HCT116 (cell line): ENCODE data around the gene CDH23.

Experiments
- CEBPB ChIP-seq: IDR thresholded peaks from 2 replicates; pipeline ENCODE4 v1.6.1; 2012; ENCODE audit warnings: low read depth
- ELF1 ChIP-seq: IDR thresholded peaks from 2 replicates; pipeline ENCODE4 v1.6.1; 2012; ENCODE audit warnings: low read depth, borderline replicate concordance
- POLR2A ChIP-seq: IDR thresholded peaks from 2 replicates; pipeline ENCODE4 v1.7.0; 2011; ENCODE audit warnings: borderline replicate concordance; ENCODE audit not compliant: insufficient read depth, insufficient read length; ENCODE audit errors: extremely low read depth
- POLR2AphosphoS5 ChIP-seq: IDR thresholded peaks from 2 replicates; pipeline ENCODE4 v1.6.1; 2011; ENCODE audit warnings: mild to moderate bottlenecking, low read depth, low read length, moderate library complexity
- TF ChIP-seq, protein P1 (sequence below), 3 experiments: fragments of 200-600 bp in 1 of 3; sonication (generic) in 1 of 3; IDR thresholded peaks in 2 of 3; conservative IDR thresholded peaks in 1 of 3; 2 replicates each; pipeline ENCODE4 v1.5.1; 2012 to 2017; ENCODE audit warnings: low read depth in 2 of 3, low read length in 2 of 3, antibody characterized with exemption in 1 of 3, borderline replicate concordance in 1 of 3, control low read depth in 1 of 3, mild to moderate bottlenecking in 1 of 3, mixed read lengths in 1 of 3, mixed run types in 1 of 3, moderate library complexity in 1 of 3; ENCODE audit not compliant: insufficient read depth in 1 of 3
- TF ChIP-seq, protein P2 (sequence below): IDR thresholded peaks from 2 replicates; pipeline ENCODE4 v1.6.1; 2012; ENCODE audit warnings: low read depth

DNA sequence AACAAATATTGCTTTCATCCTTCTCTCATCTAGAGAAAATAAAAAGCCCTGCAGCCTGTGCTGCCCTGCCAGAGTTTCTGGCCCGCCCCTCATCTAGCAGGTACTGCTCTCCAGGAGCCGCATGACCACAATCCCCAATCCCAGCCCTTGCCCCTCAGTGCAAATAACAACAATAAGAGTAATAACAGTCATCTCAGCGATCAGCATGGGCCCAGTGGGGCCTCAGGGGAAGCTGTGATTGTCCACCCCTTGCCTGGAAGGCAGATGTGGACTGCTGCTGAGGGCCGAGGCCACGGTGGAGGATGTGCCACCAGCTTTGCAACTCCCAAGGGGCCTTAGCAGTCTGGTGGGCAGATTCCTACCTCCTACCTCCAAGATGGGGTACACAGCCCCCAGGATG lies 106.1 kb downstream of the CDH23 start:
- TF ChIP-seq, protein P1, sequence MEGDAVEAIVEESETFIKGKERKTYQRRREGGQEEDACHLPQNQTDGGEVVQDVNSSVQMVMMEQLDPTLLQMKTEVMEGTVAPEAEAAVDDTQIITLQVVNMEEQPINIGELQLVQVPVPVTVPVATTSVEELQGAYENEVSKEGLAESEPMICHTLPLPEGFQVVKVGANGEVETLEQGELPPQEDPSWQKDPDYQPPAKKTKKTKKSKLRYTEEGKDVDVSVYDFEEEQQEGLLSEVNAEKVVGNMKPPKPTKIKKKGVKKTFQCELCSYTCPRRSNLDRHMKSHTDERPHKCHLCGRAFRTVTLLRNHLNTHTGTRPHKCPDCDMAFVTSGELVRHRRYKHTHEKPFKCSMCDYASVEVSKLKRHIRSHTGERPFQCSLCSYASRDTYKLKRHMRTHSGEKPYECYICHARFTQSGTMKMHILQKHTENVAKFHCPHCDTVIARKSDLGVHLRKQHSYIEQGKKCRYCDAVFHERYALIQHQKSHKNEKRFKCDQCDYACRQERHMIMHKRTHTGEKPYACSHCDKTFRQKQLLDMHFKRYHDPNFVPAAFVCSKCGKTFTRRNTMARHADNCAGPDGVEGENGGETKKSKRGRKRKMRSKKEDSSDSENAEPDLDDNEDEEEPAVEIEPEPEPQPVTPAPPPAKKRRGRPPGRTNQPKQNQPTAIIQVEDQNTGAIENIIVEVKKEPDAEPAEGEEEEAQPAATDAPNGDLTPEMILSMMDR (IDR thresholded peaks at IDR 0.05 in 2 of 3, conservative IDR thresholded peaks at IDR 0.05 in 1 of 3; ENCODE audit: borderline replicate concordance in 1 of 3, insufficient read depth in 1 of 3, low read depth in 2 of 3, low read length in 2 of 3): no peak
- no peak for TF ChIP-seq POLR2A
- TF ChIP-seq CEBPB: no peak
- TF ChIP-seq, protein P2, sequence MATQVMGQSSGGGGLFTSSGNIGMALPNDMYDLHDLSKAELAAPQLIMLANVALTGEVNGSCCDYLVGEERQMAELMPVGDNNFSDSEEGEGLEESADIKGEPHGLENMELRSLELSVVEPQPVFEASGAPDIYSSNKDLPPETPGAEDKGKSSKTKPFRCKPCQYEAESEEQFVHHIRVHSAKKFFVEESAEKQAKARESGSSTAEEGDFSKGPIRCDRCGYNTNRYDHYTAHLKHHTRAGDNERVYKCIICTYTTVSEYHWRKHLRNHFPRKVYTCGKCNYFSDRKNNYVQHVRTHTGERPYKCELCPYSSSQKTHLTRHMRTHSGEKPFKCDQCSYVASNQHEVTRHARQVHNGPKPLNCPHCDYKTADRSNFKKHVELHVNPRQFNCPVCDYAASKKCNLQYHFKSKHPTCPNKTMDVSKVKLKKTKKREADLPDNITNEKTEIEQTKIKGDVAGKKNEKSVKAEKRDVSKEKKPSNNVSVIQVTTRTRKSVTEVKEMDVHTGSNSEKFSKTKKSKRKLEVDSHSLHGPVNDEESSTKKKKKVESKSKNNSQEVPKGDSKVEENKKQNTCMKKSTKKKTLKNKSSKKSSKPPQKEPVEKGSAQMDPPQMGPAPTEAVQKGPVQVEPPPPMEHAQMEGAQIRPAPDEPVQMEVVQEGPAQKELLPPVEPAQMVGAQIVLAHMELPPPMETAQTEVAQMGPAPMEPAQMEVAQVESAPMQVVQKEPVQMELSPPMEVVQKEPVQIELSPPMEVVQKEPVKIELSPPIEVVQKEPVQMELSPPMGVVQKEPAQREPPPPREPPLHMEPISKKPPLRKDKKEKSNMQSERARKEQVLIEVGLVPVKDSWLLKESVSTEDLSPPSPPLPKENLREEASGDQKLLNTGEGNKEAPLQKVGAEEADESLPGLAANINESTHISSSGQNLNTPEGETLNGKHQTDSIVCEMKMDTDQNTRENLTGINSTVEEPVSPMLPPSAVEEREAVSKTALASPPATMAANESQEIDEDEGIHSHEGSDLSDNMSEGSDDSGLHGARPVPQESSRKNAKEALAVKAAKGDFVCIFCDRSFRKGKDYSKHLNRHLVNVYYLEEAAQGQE: no peak
- no peak for TF ChIP-seq POLR2AphosphoS5
- TF ChIP-seq ELF1: no peak
